Astrocyte (in vitro differentiated cells and primary cell): Measurements from ENCODE around the gene GAD1.

ENCODE experiments used
- EZH2 ChIP-seq: IDR thresholded peaks from 2 replicates; pipeline ENCODE4 v1.6.1; 2012; ENCODE audit warnings: mild to moderate bottlenecking, low read length, inconsistent platforms; ENCODE audit not compliant: insufficient read depth
- TF ChIP-seq, protein P1 (sequence below): IDR thresholded peaks from 2 replicates; pipeline ENCODE4 v1.5.1; 2011; ENCODE audit warnings: low read depth, mild to moderate bottlenecking, inconsistent platforms, low read length, moderate library complexity; ENCODE audit not compliant: insufficient read depth

DNA sequence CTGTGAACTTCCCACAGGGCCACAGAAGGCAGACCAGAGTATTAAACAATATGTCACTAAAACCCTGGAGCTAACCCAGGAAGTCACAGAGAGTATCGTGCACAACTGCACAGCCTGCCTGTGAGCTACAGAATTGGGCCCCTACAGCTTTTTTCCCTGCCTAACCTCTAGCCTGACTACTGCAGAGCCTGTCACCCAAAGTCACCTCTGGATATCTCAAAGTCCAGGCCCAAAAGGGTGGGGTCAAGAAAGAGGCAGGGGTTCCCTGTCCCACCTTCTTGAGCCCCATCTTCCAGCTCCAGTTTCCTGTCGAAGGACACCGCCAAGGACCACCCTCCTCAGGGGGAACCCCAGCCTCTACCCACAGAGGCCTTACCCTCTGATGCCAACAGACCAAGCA lies 13.5 kb downstream of the GAD1 start:
- TF ChIP-seq EZH2, result no peak
- TF ChIP-seq, protein P1, sequence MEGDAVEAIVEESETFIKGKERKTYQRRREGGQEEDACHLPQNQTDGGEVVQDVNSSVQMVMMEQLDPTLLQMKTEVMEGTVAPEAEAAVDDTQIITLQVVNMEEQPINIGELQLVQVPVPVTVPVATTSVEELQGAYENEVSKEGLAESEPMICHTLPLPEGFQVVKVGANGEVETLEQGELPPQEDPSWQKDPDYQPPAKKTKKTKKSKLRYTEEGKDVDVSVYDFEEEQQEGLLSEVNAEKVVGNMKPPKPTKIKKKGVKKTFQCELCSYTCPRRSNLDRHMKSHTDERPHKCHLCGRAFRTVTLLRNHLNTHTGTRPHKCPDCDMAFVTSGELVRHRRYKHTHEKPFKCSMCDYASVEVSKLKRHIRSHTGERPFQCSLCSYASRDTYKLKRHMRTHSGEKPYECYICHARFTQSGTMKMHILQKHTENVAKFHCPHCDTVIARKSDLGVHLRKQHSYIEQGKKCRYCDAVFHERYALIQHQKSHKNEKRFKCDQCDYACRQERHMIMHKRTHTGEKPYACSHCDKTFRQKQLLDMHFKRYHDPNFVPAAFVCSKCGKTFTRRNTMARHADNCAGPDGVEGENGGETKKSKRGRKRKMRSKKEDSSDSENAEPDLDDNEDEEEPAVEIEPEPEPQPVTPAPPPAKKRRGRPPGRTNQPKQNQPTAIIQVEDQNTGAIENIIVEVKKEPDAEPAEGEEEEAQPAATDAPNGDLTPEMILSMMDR, result no peak
